Raji (cell line): ENCODE measurements around the gene MPHOSPH9.

Source experiments
- POLR2A ChIP-seq: IDR thresholded peaks from 2 replicates; pipeline ENCODE4 v1.6.1; 2011; ENCODE audit warnings: low read depth, low read length, control low read depth; ENCODE audit not compliant: insufficient read depth

The MPHOSPH9 gene

DNA sequence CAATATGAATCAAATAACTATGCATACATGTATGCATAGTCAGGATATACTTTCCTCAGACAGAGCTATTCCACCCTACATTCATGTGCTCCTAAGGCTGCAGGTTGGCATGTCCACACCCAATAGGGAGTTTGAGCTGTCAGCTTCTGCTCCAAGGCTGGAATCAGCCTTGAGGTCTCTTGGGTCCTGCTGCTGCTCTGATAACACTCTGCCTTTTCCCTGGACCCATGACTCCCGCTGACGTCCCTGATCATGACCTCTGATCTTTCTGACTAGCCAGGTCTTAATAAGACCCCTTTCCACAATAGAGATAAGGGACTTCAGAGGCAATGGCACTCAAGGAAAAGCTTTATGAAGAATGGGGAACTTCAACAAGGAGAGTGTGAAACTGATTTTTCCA, 87.7 kb downstream of the MPHOSPH9 start:
- TF ChIP-seq POLR2A: no peak

DNA sequence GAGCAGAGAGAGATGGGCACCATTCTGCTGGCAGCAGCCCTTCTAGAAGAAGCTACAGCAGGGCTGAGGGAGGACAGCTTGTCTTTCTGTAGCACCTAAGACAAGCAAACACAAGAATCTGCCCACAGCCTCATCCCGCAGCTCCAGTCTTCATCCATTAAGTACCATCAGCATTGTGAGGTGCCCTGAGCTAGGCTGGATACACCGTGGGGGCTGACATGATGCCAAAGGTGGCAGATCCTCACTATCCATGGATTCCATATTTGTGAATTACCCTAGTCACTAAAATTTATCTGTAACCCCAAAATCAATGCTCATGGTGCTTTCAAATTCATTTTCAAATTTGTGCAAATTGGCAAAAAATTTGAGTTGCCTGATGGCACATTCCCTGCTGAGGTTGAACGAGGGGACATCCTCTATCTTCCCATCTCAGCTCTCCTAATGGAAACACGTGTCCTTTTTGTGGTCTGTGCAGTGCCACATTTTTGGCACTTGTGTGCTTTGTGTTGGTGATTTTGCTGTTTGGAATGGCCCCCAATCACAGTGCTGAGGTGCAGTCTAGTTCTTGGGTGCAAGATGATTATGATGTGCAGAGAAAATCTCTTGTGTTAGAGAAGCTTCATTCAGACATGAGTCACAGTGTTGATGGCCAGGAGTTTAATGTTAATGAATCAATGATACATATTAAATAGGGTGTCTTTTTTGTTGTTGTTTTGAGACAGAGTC, 89.0 kb downstream of the MPHOSPH9 start:
- TF ChIP-seq POLR2A: no peak

DNA sequence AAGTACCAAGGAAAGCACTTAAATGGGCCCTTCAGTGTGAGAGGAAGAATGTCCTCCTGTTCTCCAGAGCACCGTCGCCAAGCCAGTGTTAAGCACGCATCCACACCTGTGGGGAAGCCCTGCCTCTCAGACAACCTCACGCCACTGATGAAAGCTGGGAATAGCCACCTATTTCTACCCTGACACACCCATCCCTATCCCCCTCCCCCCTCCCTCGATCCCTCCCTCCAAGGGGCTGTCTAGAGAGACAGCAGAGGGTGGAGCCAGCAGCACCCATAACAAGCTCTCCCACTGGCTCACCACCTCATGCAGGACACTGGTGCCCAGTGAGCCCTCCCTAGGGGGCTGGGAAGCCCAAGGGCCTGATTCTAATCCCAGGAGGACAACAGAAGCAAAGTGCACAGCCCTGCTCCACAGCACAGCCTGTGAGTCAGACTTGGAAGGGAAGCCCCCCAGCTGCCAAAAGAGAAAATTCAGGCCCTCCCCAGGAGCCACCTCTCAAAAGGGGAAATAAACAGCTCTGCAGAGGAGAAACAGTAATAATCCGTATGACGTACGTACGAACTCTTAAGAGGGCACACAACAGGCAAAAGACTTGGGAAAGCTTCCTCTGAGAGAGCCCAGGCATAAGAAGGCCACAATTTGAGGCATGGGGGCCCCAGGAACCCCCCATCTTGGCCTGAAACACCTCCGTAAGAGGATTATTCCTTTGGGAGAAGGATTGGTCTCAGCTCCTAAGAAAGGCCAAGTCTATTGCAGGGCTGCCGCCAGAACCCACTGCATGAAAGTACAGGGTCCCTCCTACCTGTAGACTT, 89.8 kb downstream of the MPHOSPH9 start:
- TF ChIP-seq POLR2A: no peak

DNA sequence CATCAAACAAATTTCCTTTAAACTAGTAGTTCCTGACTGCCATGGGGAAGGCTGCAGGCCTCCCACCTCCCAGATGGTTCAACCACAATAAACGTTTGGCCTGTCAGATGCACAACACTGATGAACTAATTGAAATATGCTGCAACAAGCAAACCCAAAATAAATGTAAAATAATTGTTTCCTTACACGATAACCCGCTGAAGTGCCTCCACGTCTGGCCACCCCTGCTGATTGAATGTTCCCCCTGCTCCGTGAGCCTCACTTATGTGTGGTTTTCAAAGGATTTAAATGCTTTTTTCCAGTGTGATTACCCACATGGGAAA, 90.5 kb downstream of the MPHOSPH9 start:
- no peak for TF ChIP-seq POLR2A

DNA sequence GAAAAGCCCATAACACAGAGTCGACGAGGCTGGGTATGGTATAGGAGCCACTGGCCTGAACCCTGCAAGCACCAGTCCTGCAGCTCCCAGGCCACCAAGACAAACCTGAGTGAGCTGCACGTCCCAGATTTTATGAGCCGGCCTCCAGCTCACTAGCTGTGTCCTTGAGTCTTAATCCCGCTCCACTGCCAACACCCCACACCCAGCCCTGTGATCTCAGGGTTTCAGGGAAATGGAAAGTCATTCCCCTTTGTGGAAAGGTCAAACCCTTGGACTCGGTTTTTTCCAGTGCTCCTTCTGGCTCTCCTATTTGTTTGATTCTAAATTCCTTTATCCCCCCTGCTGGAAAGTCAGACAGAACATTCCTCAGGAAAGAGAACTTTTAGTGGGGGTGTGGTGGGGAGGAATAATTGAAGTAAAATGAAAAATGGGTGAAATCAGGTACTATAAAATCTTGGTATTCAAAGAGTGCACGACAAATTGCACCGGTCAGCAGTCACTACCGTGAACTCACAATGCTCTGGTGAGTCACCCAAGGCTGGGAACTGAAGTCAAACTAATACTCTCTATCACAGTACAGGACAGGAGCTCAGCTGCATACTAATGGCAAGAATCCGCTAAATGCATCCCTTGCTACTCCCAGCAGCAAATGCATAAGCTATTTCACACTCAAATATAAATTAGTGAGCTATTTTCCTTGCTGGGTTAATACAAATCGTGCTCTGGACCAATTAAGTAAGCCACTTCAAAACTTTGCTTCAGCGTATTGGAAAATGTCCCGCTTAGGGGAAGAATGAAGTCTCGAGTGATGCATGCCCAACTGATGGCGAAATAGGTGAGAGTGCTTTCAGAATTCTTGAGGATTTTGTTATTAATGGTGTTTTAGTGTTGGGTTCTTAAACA, 91.1 kb downstream of the MPHOSPH9 start:
- no peak for TF ChIP-seq POLR2A

DNA sequence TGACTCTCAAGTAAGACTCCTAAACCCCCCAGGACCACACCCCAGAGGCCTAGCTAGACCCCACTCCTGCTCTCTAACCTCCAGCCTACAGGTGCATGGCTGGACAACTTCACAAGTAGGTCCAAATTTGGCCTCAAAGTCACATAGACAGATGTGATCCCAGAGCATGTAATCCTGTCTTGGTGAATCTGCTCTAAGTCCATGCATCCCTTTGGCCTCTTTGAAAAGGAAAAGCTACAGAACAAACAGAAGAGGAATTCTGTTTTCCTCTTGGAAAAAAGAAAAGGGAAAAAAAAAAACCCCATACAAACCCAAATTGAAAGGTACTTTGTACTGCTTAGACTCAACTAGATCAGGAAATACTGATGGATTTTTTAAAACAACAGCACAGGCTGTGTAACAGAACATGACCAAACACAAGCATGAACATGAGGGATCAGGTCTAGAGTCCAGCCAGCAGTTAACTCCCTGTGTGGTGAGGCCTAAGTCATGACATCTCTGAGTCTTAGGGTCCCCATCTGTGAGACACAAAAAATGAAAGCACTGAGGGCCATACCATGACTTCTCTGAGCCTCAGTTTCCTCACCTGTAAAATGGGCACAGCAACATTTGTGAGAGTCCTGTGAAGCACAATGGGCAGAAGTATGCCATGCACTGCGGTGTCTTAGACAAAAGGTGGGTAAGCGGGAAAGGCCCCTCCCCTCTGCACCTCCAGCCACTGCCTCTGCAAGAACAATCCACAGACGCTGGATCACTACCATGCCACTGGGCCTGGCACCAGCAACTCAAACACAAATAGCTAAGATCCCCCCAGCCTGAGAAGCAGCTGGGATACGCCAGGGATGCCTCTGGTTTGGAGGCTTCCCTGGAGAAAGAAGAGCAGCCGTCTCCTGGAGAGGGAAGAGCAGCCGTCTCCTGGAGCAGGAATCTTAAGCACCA, 92.0 kb downstream of the MPHOSPH9 start:
- TF ChIP-seq POLR2A: no peak

DNA sequence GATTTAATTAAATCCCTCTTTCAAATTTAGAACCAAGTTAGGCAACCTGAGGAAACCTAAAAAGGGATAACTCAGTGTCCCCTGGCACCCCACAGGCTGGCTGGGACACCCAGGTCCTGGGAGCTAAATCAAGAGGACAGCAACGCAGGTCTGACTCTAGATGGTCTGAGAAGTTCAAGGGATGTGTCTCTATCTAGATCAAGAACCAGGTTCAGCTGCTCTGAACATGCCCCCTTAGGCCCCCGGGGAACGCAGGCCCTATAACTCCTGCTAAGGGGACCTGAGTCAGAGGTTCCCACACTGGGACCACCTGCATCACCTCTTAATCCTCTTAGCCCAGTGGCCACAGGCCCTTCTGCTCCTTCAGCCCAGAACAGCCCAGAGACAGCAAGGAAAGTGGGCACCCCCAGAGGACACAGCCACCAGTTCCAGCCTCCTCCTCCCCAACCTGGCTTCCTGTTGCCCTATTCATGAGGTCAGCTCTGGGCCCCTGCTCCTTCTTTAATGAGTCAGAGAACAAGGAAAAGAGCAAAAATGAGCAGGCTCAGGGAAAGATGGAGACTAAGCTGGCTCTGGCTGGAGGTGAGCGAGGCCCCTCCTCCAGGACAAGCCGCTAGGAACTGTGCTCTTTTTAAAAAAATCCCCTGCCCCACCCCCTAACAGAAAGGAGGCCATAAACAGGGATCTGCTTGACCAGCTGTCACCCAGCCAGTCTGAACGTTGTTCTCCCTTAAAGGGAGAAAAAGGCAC, 92.8 kb downstream of the MPHOSPH9 start:
- no peak for TF ChIP-seq POLR2A

DNA sequence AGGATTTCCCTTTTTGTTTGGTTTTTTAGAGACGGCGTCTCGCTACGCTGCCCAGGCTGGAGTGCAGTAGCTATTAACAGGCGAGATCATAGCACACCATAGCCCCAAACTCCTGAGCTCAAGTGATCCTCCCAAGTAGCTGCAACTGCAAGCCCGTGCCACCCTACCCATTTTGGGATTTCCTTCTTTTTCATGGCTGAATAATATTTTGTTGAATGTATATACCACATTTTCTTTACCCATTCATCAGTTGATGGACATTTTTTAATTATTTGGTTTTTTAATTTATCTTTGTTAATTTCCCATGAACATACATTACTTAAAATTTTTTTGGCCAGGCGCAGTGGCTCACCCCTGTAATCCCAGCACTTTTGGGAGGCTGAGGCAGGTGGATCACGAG, 97.3 kb downstream of the MPHOSPH9 start:
- no peak for TF ChIP-seq POLR2A

DNA sequence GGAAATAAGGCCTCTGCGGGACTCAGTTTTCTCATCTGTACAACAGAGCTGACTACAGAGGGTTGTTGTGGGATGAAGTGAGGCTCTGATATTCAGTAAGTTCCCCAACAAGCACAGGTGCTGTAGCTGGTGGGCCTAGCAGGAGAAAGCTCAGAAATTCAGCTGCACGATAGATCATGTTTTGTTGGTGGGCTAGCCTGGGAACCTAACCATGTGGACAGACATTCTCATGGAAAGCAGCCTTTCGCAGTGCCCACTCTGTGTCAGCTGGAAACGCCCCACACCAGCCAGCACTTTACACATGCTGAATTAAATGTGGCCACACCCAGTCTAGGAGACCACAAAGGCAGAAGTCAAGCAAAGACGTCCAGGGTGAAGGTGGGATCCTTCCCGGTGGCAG, 98.1 kb downstream of the MPHOSPH9 start:
- TF ChIP-seq POLR2A: no peak

DNA sequence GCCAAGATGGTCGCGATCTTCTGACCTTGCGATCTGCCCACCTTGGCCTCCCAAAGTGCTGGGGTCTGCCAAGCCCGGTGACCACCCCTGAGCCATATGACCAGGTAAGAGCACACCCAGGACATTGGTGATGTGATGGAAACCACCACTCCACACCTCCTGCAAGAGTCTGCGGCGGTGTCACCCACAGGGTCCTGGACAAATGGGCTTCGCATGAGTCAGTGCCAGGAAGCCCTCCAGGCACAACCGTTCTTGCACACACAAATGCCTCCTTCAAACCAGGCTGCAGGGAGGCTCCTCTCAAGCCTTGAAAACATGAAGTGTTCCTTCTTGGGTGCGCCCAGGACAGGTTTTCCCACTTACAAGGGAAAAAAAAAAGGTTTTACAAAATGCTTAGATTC, 98.7 kb downstream of the MPHOSPH9 start:
- TF ChIP-seq POLR2A: no peak

DNA sequence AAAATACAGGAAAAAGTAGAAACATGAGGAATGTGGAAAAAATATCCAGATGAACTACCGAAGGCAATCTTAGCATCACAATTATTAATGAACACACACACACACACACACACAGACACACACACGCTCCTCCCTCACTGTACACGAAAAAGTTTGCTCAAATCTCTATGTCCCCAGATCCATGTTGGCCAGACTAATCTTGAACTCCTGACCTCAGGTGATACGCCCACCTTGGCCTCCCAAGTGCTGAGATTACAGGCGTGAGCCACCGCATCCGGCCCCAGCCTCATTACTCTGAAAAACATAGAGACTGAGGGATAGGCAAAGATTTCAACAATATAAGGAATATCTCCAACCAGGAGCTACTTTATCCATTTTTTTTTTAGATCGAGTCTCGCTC, 99.2 kb downstream of the MPHOSPH9 start:
- TF ChIP-seq POLR2A: no peak

DNA sequence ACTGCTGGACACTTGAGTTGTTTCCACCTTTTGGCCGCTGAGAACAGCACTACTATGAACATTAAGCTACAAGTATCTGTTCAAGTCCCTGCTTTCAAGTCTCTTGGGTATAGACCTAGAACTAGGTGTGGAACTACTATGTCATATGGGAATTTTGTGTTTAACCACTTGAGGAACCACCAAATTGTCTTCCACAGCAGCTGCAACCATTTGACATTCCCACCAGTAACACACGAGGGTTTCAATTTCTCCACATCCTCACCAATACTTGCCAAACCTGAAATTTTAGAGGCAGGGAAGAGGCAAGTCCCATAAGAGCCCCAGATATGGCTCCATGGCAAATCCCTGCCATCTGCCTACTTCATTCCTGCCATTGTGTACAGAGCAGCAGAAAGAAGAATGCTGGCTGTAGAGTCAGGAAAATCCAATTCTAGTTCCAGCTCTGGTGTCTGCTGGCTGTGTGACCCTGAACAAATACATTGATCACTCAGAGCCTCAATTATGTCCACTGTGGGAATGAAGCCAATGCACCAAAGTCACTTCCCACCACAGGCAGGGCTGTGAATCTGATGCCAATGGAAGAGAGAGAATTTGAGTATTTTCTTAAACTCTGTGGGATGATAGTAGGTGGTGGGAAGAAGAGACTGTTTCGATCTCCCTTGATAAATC, 99.9 kb downstream of the MPHOSPH9 start:
- no peak for TF ChIP-seq POLR2A

DNA sequence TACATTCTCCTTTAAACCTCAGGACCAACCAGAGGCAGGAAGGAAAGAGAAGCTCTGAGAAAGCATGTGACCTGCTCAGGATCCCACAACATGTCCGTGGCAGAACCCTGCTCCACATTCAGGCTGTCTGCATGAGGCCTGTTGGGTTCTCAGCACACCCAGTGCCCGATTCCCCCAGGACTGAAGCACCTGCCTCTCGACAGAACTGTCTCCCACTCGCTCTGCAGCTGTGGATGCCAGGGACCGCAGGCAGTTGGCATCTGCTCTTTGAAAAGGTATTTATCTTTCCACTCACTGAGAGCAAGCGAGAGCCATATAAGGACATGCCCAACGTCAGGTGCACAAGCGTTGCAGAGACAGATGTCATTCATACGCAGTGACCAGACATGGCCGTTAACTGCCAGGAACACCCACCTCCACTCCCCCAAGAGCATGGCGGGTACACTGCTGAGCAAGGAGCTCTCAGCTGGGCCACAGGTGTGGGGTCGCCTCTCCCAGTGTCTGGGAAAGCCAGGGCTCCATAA, 101.0 kb downstream of the MPHOSPH9 start:
- no peak for TF ChIP-seq POLR2A
